ENCODE measurements around the gene KPNA4. TPM values are rescaled to one million over a fixed set of nuclear protein-coding genes. Genes with fewer than 3 reads are reported as not detected.

Gene KPNA4
- total and polyA plus RNA-seq, 7 donors, result 15.0 to 52.8 (median 45.4) TPM

DNA sequence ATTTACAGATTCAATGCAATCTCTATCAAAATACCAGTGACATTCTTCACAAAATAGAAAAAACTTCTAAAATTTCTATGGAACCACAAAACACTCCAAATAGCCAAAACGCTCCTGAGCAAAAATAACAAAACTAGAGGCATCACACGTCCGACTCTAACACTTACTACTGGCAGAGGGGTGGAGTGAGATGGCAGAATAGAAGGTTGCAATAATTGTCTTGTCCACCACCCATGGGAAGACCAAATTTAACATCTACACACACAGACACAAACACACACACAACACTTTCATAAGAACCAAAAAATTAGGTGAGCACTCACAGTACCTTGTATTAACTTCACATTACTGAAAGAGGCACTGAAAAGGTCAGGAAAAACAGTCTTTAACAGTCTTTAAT lies 21.3 kb upstream of the KPNA4 start:
- Histone ChIP-seq H3K36me3 (no peaks in the 10 kb centered on the region), H3K4me3 (no peak overlapping the region), H3K9me3 (peaks cover 0 to 6% (median 0%) of the 10 kb centered on the region in 4 donors), H3K27ac (no peak overlapping the region), H3K4me1 (no peaks in the 10 kb centered on the region), H3K27me3 (no peaks in the 10 kb centered on the region)
- no peak for TF ChIP-seq POLR2A (IDR thresholded peaks at IDR 0.05)
- TF ChIP-seq, protein P1, sequence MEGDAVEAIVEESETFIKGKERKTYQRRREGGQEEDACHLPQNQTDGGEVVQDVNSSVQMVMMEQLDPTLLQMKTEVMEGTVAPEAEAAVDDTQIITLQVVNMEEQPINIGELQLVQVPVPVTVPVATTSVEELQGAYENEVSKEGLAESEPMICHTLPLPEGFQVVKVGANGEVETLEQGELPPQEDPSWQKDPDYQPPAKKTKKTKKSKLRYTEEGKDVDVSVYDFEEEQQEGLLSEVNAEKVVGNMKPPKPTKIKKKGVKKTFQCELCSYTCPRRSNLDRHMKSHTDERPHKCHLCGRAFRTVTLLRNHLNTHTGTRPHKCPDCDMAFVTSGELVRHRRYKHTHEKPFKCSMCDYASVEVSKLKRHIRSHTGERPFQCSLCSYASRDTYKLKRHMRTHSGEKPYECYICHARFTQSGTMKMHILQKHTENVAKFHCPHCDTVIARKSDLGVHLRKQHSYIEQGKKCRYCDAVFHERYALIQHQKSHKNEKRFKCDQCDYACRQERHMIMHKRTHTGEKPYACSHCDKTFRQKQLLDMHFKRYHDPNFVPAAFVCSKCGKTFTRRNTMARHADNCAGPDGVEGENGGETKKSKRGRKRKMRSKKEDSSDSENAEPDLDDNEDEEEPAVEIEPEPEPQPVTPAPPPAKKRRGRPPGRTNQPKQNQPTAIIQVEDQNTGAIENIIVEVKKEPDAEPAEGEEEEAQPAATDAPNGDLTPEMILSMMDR (IDR thresholded peaks at IDR 0.05), result no peak
- intact Hi-C loops (cut with DNase I), result no loop called here
- 80 to 90% methylated on average over 3 of the region's 3 CpGs for WGBS, 2 donors
- DNase-seq, result no peak

DNA sequence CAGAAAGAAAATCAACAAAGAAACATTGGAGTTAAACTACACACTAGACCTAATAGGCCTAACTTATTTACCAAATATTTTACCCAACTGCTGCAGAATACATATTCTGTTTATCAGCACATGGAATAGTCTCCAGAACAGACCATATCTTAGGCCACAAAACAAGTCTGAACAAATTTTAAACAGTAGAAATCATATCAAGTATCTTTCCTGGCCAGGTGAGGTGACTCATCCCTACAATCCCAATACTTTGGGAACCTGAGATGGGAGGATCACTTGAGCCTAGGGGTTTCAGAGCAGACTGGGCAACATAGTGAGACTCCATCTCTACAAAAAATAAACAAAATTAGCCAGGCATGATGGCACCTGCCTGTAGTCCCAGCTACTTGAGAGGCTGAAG lies 18.1 kb upstream of the KPNA4 start:
- no peak overlapping the region for H3K27ac ChIP-seq
- no peak overlapping the region for H3K4me3 ChIP-seq
- no peak for TF ChIP-seq POLR2A (IDR thresholded peaks at IDR 0.05)
- no peak for TF ChIP-seq POLR2AphosphoS5 (IDR thresholded peaks at IDR 0.05)
- TF ChIP-seq, protein P1 (IDR thresholded peaks at IDR 0.05), result no peak
- no peak for TF ChIP-seq EP300 (IDR thresholded peaks at IDR 0.05)
- H3K27me3 ChIP-seq, result no peaks in the 10 kb centered on the region
- intact Hi-C loops (cut with DNase I), result no loop called here
- no peak for DNase-seq
- no peaks in the 10 kb centered on the region for H3K36me3 ChIP-seq
- H3K9me3 ChIP-seq, result peaks cover 0 to 6% (median 0%) of the 10 kb centered on the region in 4 donors
- H3K4me1 ChIP-seq, result no peaks in the 10 kb centered on the region

DNA sequence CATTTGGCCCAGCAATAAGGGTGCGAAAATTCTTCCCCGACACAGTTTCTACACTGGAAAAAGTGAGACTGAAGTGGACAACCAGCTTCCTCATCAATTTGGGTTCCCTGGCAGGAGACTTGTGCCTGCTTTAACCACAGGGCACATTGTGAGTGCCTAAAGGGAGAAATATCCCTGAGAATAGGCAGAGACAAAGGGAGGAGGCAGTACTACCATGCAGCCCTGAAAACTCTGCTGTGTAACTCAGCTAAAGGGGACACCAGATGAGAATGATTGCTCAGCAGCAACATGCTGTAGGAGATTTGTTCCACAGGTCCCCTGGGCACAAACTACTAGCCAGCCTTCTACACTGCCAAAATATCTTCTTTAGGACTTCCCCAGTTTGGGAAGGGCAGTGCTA lies 15.6 kb upstream of the KPNA4 start:
- DNase-seq, result no peak
- no peak for TF ChIP-seq POLR2AphosphoS5 (IDR thresholded peaks at IDR 0.05)
- no peak for TF ChIP-seq EP300 (IDR thresholded peaks at IDR 0.05)
- TF ChIP-seq POLR2A (IDR thresholded peaks at IDR 0.05), result no peak
- TF ChIP-seq, protein P1 (IDR thresholded peaks at IDR 0.05), result no peak
- Histone ChIP-seq H3K27me3 (no peaks in the 10 kb centered on the region), H3K27ac (no peak overlapping the region), H3K9me3 (peaks cover 0 to 6% (median 0%) of the 10 kb centered on the region in 4 donors), H3K4me3 (no peak overlapping the region), H3K36me3 (no peaks in the 10 kb centered on the region), H3K4me1 (peaks cover 0 to 8% (median 3%) of the 10 kb centered on the region in 4 donors)
- 96 to 97% methylated on average over 2 of the region's 2 CpGs for WGBS, 2 donors
- intact Hi-C loops (cut with DNase I), result no loop called here

DNA sequence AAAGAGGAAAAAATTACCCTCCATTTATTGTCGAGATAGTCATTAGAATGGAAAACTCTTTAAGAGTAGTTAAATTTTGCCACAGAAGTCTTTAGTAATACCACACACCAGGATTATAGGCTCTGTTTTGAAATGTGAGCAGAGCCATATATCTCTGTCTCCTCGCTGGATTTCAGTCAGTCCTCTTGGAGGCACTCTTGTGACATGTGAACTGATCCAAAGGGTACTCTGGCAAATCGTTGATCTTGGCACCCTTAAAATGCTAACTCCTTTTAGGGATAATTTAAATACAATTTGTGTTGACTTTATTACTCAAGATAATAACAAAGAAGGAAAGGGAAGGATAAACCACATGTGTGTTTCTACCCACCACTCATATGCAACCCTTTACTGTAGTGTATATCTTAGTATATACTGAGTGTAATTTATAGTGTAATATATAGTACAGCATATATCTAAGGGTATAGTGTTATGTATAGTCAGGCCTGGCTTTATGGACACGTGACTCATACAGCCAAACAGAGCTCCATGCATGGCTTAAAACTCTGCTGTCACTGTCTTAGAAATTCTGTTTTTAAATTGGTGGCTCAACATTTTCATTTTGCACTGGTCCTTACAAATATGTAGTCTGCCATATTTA lies 12.3 kb upstream of the KPNA4 start:
- Histone ChIP-seq H3K36me3 (no peaks in the 10 kb centered on the region), H3K9me3 (peaks cover 0 to 6% (median 0%) of the 10 kb centered on the region in 4 donors), H3K27me3 (no peaks in the 10 kb centered on the region), H3K4me3 (no peak overlapping the region), H3K4me1 (peaks cover 0 to 8% (median 3%) of the 10 kb centered on the region in 4 donors), H3K27ac (no peak overlapping the region)
- TF ChIP-seq POLR2A (IDR thresholded peaks at IDR 0.05) (no peak), POLR2AphosphoS5 (IDR thresholded peaks at IDR 0.05) (no peak), EP300 (IDR thresholded peaks at IDR 0.05) (no peak)
- TF ChIP-seq, protein P1 (IDR thresholded peaks at IDR 0.05), result no peak
- intact Hi-C loops (cut with DNase I), result no loop called here
- DNase-seq, result no peak
- WGBS, 2 donors, result 24 to 59% methylated on average over 4 of the region's 4 CpGs

DNA sequence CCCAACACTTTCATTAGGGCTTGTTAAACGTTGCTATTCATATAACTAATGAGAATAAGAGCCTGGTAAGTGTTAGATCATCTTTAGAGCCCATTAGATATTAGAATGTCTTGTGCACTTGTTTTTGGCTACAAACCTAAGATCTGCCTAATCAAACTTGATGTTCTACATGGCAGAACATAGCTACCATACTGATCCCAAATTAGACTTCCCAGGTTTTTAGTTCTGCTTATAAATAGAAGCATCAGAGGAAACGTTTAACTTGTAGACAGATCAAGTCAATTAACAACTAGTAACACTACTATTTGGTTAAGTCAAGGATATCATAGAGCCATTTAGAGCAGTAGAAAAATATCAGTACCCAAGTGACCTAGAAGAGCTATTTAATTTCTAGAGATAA lies 11.7 kb upstream of the KPNA4 start:
- Histone ChIP-seq H3K9me3 (peaks cover 0 to 6% (median 0%) of the 10 kb centered on the region in 4 donors), H3K36me3 (no peaks in the 10 kb centered on the region), H3K4me1 (peaks cover 0 to 8% (median 3%) of the 10 kb centered on the region in 4 donors), H3K4me3 (no peak overlapping the region), H3K27me3 (no peaks in the 10 kb centered on the region), H3K27ac (no peak overlapping the region)
- WGBS, 2 donors, result 43 to 52% methylated on average over 2 of the region's 2 CpGs
- DNase-seq, result no peak
- intact Hi-C loops (cut with DNase I), result no loop called here
- TF ChIP-seq POLR2A (IDR thresholded peaks at IDR 0.05) (no peak), POLR2AphosphoS5 (IDR thresholded peaks at IDR 0.05) (no peak), EP300 (IDR thresholded peaks at IDR 0.05) (no peak)
- TF ChIP-seq, protein P1 (IDR thresholded peaks at IDR 0.05), result no peak

Measured in sigmoid colon (tissue), 7 donors.